ENCODE results near the gene ARMC12.

ARMC12 gene

DNA sequence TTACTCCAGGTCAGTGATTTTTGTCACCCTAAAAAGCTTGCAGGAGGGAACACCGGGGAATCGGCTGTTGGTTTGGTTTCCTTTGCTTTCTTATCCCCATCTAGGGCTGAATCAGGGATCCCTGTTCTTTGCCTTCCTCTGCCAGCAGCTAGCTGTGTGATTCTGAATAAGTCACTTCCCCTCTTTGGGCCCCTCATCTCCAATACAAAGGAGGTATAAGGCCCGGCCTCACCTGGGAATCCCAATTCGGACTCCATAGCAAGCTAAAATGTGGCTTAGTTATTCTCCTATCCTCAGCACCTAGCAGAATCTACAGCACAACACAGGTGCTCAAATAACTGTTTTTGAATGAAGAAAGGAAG lies 18.5 kb upstream of the ARMC12 start:
- in situ Hi-C loops (cut with MboI; ENCODE audit: low sequenced_read_pairs): no loop called here

DNA sequence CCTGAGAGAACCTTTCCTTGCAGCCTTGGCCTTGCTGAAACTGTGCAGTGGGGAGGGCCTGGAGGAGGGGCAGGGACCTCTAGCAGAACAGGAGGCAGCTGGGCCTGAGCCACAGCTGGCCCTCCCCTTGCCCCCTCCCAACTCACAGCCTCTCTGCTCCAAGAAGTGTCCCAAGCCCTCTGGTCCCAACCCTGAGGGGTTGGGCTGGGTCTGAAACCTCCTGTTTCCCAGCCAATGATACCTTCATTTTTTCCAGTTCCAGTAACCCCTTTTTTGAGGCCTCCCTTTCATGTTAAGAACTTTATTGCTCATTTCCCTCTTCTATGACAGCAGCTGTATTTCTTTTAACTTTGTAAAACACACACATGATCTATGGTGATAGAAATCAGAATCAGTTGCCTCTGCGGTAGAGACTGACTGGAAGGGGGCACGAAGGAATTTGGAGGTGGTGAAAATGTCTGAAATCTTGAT lies 17.9 kb upstream of the ARMC12 start:
- in situ Hi-C loops (cut with MboI; ENCODE audit: low sequenced_read_pairs): no loop called here

DNA sequence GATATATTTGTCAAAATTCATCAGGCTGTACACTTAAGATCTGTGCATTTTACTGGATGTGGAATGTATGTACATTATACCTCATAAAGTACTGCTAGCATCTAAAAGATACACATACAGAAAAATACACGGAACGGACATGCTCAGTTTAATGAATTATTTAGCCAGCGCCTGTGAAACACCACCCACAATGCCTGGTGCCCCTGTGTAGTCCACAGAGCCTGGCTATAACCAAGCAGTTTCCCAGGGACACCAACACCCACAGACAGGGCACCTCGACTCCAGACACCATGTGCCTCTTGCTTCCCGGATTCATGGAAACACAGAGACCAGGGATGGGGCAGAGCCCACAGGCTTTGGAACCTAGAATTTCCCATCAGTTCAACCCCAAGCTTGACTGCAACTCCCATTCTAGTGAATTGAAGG lies 17.4 kb upstream of the ARMC12 start:
- in situ Hi-C loops (cut with MboI; ENCODE audit: low sequenced_read_pairs): no loop called here

DNA sequence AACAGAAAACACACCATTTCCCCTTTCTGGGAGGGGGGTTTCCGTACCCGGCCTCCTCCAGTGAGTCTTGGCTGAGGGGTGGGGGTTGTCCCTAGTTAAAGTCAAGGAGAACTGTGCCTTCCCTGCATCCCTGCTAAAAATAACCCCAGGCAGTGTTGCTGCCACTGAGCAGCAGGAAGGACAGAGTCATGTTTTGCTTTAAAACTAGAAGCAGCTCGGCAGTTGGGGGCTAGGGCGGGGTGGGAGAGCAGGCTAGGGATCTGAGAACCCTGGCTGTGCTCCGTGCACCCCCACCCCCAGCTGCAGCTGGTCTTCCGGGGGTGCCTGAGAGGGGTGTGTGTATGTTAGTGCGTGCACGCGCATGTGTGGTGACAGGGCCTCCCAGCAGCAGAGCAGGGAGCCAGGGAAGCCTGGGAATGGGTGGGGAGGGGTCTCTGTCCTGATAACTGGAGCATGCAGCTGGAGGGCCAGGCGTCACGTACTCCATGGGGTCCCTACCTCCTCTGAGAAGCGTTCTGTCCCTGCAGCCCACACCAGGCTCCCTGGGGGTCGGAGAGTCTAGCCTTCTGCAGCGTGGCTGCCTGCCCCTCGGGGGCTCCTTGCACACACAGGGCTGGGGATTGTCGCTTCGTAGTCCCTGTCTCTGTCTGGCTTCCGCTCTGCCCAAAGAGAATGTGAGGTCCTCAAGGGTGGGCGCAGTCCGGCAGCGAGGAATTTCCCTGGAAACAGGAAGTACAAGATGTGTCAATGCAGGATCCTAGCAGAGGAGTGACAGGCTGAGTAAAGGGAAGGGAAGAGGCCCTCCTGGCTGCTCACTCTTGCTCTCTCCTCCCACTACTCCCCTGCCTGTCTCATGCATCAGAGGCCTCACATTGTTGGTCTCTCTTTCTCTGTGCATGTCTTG lies 16.8 kb upstream of the ARMC12 start:
- in situ Hi-C loops (cut with MboI; ENCODE audit: low sequenced_read_pairs): no loop called here

DNA sequence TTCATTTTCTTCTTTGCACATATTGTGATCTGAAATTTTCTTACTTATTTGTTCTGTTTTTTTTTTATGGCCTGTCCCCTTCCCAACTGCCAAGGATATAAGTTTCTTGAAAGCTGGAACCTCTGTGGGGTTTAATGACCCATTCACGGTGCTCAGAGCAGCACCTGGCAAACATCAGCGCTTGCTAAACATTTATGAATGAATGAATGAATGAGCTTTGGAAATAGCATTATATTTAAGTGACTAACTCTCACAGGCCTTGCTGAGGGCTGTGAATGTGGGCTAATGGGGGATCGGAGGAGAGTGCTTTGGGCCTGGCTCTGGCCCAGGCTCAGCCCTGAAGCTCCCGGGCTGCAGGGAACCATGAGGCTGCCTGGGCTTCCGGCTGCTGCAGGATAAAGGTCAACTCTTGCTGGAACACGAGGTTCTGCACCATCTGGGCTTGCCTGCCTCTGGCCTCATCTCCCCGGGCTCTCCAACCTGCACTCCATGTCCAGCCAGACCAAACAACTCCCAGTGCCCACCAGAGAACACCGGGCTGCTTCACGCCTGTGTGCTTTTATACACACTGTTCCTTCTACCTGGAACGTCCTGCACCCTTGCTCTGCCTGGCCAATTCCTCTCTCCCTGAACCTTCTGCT lies 14.6 kb upstream of the ARMC12 start:
- in situ Hi-C loops (cut with MboI; ENCODE audit: low sequenced_read_pairs): no loop called here

DNA sequence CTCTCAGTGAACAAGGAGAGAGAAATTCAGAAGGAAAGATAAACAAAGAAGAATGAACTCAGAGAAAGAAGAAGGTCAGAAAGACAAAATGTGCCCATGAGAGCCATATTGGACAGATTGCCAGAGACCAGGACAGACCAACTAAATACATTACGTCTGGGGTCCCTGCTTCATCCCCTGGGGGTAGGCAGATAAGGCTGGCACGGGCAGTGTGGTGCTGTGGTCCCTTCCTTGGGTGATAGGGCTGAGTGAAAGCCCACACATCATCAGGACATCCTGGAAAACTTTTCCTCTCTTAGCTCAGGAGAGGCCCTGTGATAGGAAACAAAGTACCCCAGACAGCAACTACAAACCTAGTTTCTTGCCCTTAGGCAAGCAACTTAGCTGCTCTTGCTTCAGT lies 13.2 kb upstream of the ARMC12 start:
- in situ Hi-C loops (cut with MboI; ENCODE audit: low sequenced_read_pairs): no loop called here

DNA sequence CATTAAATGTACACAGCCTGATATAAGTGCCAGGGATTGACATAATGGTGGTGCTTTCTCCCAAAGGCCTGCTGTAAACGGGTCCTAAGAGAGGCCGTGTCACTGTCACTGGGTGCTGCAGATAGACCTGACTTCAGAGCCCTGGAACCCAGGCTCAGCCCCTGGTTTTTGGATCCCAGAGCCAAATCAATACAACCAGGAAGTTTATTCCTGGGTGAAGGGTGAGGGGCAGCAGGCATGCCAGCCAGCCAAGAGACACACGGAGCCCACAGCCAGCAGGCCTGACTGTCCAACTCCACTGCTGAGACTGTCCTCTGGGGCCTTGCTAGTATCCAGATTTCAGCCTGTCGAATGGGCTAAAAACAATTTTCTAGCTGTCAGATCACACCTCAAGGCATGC lies 12.8 kb upstream of the ARMC12 start:
- in situ Hi-C loops (cut with MboI; ENCODE audit: low sequenced_read_pairs): no loop called here

DNA sequence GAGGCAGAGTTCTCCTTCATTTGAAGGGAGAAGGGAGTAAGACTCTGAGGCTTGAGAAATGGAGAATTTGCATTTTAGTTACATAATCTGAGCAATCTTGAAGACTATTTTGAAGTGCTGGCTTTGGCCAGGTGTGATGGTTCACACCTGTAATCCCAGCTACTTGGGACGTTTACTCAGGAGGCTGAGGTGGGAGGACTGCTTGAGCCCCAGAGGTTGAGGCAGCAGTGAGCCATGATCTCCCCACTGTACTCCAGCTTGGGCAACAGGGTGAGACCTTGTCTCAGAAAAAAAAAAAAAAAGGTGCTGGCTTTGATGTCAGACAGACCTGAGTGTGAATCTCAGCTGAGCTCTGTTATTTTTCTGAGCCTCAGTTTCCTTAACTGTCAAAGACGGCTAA lies 12.4 kb upstream of the ARMC12 start:
- in situ Hi-C loops (cut with MboI; ENCODE audit: low sequenced_read_pairs): no loop called here

DNA sequence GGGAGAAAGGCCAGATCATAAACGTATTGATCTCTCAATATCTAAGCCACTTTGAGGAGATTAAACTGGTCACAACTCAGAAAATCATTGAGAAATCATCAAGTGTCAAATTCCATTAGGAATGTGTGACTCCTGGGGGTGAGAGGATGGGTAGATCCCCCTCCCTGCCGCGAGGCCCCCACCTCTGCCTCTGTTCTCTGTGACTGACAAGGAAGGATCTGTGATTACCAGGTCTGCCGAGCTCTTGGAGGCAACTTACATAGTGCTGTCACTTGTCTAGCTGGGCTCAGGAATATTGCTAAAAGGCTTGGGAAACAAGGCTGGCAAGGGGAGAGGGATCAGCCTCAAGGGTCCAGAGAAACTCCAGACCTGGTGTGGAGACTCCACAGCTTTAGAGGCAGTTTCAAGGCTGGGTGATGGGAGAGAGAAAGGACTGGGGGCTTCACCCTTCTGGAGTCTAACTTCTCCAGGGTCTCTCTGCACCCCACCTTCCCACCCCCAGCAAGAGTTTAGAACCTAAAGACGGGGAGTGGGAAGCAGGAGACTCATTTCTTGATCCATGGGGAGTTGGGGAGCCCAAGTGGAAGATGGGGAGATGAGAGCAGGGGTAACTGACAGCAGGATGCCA lies 11.6 kb upstream of the ARMC12 start:
- in situ Hi-C loops (cut with MboI; ENCODE audit: low sequenced_read_pairs): no loop called here

DNA sequence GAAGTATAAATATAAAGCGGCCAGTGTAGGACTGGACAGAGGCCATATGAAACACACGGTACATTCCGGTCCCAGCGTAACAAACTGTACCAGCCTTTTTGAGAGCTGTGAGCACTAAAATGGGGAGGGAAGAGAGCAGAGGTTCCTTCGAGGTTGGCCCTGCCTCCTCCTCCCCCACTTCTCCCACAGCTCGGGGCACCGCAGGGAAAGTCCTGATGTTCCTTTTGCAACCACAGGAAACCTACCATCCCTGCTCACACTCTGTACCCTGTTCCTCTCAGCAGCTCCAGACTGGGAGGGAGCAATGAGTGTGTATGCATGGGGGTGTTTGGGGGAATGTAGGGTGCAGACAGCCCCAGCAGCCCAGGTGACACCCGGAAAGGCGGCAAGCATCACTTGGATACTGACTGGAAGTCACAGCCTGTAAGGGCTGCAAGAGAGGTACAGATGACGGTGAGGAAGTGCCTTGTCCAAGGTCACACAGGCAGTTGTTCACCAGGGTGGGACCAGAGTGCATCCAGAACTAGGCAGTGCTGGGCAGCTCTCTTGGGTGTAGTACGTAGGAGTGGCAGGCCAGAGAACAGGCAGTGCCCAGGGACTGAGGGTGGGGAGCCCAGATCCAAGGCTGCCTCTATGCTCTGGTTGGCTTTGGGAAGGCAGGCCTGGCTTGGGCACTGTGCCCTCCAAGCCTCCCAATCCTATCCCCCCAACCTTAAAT lies 11.0 kb upstream of the ARMC12 start:
- in situ Hi-C loops (cut with MboI; ENCODE audit: low sequenced_read_pairs): no loop called here

DNA sequence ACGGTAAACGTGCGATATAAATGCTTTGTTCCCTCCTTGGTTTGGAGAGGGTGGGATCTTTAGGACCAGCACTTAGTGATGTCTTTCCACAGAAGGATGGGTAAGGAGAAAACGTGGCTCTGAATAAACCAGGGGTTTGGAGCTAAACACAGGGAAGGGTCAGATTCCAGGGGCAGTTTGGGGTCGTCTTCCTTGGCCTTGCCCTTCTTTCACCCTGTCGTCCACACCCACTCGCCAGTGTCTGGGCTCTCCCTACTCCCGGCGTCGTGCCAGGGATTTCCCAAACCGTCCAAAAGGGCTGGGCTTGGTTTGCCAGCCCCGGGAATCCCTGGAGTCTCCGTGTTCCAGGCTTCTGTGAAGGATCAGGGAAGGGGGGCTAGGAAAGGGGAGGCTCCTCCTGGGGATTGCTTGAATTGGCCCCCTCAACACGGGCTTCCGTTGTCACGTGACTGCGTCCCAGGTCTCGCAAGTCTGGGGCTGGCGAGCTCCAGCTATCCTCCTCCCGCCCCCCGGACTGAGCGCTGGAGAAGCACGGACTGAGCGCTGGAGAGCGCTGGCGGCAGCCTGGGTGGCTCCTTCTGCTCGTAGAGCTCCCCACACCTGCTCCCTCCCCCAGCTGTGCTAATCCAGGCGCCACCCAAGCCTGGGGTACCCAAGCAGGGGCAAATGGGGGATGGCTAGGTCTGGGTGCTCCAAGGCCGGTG lies 9.4 kb upstream of the ARMC12 start:
- in situ Hi-C loops (cut with MboI; ENCODE audit: low sequenced_read_pairs): no loop called here

DNA sequence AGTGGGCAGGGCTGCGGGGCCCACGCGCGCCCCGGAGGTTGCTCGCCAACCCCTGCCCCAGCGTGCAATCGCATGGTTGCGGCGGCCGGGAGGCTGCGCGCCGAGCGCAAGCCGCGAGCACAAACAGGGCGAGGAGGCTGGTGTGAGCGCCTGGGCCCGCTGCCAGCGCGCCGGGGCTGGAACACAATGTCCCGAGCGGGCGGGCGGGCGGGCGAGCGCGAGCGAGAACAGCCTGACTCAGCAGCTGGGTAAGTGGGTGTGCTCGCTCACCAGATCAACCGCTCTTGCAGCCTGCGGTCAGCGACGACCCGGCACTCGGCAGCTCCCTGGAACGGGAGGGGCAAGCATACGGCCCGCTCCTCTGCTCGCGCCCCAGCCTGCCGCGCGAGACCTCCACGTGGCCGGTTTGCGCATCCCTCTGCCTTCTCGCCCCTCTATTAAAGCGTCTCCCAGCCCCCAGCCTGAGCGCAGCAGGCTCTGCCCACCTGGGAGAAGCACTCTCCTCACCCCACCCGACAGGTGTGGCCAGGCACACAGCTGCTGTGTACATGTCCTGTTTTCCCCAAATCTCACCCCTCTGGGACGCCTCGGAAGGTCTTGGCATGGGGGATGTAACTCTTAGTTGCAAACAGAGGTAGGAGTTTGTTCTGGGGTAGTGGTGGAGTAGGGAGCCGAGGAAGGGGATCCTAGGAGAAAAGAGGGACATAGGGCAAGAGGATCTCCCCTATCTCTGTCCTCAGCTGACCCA lies 8.7 kb upstream of the ARMC12 start:
- in situ Hi-C loops (cut with MboI; ENCODE audit: low sequenced_read_pairs): no loop called here

DNA sequence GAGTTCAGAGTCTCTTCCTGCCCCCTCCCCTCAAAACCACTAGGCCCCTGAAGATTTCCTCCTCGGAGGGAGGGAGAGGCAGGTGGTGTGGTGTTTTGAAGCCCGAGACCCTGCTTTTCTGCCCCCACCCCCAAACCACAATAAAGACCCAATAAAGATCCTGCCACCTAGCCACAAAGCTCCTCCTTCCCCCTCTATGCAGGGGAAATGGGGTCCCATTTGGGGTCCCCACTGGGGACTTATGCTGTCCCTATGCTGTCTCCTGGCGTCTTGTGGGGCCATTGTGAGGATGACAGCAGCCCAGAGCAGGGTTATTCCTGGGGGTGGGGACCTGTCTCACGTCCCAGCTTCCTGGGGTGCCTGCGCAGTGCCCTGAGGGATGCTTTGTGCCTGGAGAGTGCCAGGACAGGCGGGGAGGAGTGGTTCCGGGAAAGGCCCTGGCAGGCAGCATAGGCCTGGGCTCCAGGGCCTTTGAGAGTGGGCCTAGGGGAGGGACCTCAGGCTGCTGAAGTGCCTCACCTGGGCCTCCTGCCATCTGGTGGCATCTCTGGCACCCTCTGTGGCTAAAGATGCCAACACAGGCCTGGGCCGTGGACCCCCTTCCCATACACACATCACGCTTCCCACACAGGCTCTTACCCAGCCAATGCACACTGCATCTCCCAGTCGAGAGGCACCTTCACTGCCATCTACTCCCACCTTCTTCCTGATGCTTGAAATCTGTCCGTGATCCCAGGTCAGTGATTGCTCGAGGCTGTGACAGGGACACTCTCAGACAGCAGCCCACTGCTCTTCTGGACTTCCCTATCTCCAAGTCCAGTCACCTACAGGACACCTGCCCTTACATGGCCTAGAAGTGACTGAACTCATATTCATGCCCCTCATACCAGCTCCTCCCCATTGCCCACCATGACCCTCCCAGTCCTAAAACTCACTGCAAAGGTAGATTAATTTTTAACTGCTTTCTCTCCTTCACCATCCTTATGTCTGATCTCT lies 7.9 kb upstream of the ARMC12 start:
- in situ Hi-C loops (cut with MboI; ENCODE audit: low sequenced_read_pairs): no loop called here

DNA sequence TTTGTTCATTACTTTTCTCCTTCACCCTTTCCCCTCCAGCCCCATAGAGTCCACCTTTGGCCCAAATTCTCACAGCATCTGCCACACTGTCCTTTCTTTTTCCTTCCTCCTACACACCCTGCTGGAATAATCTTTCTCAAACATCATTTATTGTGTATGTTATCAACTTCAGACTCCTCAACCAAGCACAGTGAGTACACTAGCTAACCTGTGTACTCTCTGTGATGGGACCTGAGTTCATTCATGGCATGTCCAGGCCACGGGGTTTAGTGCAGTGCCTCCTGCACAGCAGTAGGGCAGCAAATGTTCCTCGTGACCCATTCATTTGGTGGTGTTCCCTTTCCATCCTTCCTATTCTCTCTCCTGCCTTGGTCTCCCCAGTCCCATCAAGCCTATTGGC lies 7.1 kb upstream of the ARMC12 start:
- in situ Hi-C loops (cut with MboI; ENCODE audit: low sequenced_read_pairs): no loop called here

DNA sequence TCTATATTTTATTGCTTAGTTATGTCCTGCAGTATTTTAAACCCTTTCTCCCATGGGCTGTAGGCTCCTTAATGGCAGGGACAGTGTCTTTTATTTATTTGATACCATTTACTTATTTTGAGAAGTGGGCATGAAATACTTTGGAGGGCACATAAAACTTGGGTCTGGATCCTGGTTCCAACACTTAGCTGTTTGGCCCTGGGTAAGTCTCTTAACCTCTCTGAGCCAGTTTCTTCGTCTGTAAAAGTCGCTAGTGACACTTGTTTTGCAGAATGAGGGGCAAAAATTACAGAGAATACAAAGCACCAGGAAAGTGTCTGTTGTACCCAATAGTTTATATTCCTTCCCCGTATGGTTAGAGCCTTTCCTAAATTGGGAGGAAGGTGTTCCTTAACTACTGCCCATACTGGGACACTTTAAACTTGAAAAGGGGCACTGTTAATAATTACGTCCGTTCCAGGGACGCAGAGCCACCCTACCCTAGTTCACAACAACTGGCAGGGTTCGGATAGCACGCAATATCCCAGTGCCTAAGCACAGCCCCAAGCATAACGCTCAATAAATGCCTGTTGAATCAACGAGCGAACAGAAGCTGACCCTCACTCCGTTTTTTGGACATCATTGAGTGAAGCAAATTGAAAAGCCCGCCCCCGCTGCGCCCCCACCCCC lies 6.0 kb upstream of the ARMC12 start:
- in situ Hi-C loops (cut with MboI; ENCODE audit: low sequenced_read_pairs): no loop called here

DNA sequence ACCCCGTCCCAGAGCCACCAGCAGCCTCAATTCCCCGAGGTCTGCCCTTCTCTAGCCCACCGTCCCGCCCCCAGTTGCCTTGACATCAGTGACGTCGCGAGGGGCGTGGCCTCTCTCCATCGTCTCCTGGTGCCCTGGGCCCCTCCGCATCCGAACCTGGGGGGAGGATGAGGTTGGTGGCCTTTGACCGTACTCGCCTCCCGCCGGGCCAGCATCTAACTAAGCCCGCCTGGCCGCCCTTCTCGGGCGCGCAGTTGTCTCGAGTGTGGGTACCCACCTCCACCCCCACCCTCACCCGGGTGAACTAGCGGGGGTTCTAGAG lies 5.5 kb upstream of the ARMC12 start:
- in situ Hi-C loops (cut with MboI; ENCODE audit: low sequenced_read_pairs): no loop called here

DNA sequence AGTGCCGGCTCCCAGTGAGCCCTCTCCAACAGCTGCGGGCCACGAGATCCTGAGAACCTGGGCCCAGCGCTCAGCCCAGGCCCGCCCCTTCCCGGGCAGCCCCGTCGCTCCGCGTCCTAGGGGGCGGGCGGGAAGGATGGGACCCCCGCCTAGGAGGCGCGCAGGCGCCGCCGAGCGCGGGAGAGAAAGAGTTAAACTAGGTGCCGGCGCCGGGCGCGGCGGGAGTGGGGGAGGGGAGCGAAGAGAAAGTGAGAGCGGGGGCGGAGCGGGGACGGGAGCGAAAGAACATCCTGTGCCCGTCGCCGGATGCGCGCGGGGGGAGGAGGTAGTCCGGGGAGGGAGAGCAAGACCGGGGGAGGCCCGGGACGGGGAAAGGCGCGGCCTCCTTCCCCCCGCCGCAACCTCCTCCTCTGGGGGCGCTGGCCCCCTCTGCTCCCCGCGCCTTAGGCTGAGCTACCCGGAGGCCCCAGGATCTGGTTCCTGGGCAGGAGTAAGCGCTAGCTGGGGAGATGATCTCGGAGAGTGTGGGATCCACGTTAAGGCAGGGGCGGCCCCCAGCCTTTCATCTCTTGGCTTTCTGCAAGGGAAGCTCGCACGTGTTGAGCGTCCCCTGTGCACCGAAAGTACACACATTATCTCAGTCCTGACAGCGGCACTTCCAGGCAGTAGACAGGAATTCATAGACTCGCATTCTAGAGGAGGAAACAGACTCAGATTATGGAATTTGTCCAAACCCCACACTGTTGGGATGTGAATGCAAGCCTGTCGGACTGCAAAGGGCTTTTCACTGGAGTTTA lies 4.9 kb upstream of the ARMC12 start:
- in situ Hi-C loops (cut with MboI; ENCODE audit: low sequenced_read_pairs): no loop called here

DNA sequence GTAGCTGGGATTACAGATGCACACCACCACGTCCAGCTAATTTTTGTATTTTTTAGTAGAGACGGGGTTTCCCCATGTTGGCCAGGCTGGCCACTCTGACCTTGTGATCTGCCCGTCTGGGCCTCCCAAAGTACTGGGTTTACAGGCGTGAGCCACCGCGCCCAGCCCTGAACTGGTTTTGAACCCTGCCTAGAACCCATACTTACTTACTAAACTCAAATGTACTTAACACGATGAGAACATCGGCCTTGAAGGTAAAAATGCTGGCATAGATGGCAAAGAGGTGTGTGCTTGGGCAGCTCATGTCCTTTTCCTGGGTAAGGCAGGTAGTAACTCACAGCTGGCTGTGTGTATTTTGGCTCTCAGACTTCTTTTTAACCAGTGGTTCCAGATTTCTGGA lies 3.2 kb upstream of the ARMC12 start:
- in situ Hi-C loops (cut with MboI; ENCODE audit: low sequenced_read_pairs): no loop called here

Measured in hTERT RPE-1 (cell line).